ENCODE data around the gene C1RL. TPM values are rescaled to one million over a fixed set of nuclear protein-coding genes. Genes with fewer than 3 reads are reported as not detected.

C1RL gene
- total RNA-seq, 2 donors from 2014 or later, result 126 to 134 TPM

- DNase-seq (ENCODE audit: low spot score) (no peak), ATAC-seq (ENCODE audit: insufficient number of reproducible peaks, low FRiP score, low read depth) (no peak)
- no peak for TF ChIP-seq CTCF (IDR thresholded peaks at IDR 0.05)
- Histone ChIP-seq H3K9me3 (no peaks in the 10 kb centered on the region), H3K27me3 (replicated peaks; ENCODE audit: insufficient read depth) (no peaks in the 10 kb centered on the region), H3K27ac (no peak overlapping the region), H3K36me3 (no peaks in the 10 kb centered on the region), H3K4me1 (ENCODE audit: control insufficient read depth in 1 of 2, low read depth in 2 of 2) (no peaks in the 10 kb centered on the region), H3K4me3 (no peak overlapping the region)
These were observed 12.3 kb upstream of the C1RL start for GRCh38 chr12:7121324-7121723.

GRCh38 chr12:7120166-7120565 is 11.2 kb upstream of the C1RL start:
- no peaks in the 10 kb centered on the region for H3K36me3 ChIP-seq
- no peaks in the 10 kb centered on the region for H3K27me3 ChIP-seq (replicated peaks; ENCODE audit: insufficient read depth)
- ATAC-seq (ENCODE audit: insufficient number of reproducible peaks, low FRiP score, low read depth) (no peak), DNase-seq (ENCODE audit: low spot score) (no peak)
- no peak for TF ChIP-seq CTCF (IDR thresholded peaks at IDR 0.05)
- H3K27ac ChIP-seq, result no peak overlapping the region
- no peak overlapping the region for H3K4me3 ChIP-seq
- no peaks in the 10 kb centered on the region for H3K9me3 ChIP-seq
- H3K4me1 ChIP-seq (ENCODE audit: control insufficient read depth in 1 of 2, low read depth in 2 of 2), result no peaks in the 10 kb centered on the region

GRCh38 chr12:7118881-7119280 is 9.9 kb upstream of the C1RL start:
- Histone ChIP-seq H3K27me3 (replicated peaks; ENCODE audit: insufficient read depth) (no peaks in the 10 kb centered on the region), H3K27ac (no peak overlapping the region), H3K4me1 (ENCODE audit: control insufficient read depth in 1 of 2, low read depth in 2 of 2) (no peaks in the 10 kb centered on the region), H3K4me3 (no peak overlapping the region), H3K9me3 (no peaks in the 10 kb centered on the region), H3K36me3 (no peaks in the 10 kb centered on the region)
- no peak for TF ChIP-seq CTCF (IDR thresholded peaks at IDR 0.05)
- ATAC-seq (ENCODE audit: insufficient number of reproducible peaks, low FRiP score, low read depth), result no peak
- DNase-seq (ENCODE audit: low spot score), result no peak

- no peak for DNase-seq (ENCODE audit: low spot score)
- no peaks in the 10 kb centered on the region for H3K9me3 ChIP-seq
- no peaks in the 10 kb centered on the region for H3K27me3 ChIP-seq (replicated peaks; ENCODE audit: insufficient read depth)
- peaks cover 0 to 2% of the 10 kb centered on the region in 2 donors for H3K4me1 ChIP-seq (ENCODE audit: control insufficient read depth in 1 of 2, low read depth in 2 of 2)
- no peak overlapping the region for H3K27ac ChIP-seq
- no peak overlapping the region for H3K4me3 ChIP-seq
- no peaks in the 10 kb centered on the region for H3K36me3 ChIP-seq
- ATAC-seq (ENCODE audit: insufficient number of reproducible peaks, low FRiP score, low read depth), result no peak
- no peak for TF ChIP-seq CTCF (IDR thresholded peaks at IDR 0.05)
These were observed 8.7 kb upstream of the C1RL start for GRCh38 chr12:7117670-7118069.

DNA sequence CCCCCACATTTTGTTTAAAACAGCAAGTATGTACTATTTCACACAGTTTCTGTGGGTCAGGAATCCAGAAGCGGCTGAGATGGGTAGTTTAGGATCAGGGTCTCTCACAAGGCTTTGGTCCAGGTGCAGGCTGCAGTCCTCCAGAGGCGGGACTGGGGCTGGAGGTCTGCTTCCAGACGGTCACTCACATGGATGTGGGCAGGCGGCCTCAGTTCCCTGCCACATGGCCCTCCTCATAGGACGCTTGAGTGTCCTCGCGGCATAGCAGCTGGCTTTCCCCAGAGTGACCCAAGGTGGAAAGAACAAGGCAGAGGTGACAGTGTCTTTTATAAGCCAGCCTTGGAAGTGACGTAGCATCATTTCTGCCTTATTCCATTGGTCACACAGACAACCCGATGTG is 7.9 kb upstream of the C1RL start:
- ATAC-seq (ENCODE audit: insufficient number of reproducible peaks, low FRiP score, low read depth), result no peak
- no peak overlapping the region for H3K4me3 ChIP-seq
- TF ChIP-seq CTCF (IDR thresholded peaks at IDR 0.05), result no peak
- H3K27me3 ChIP-seq (replicated peaks; ENCODE audit: insufficient read depth), result no peaks in the 10 kb centered on the region
- no peaks in the 10 kb centered on the region for H3K9me3 ChIP-seq
- H3K4me1 ChIP-seq (ENCODE audit: control insufficient read depth in 1 of 2, low read depth in 2 of 2), result peaks cover 0 to 2% of the 10 kb centered on the region in 2 donors
- no peak overlapping the region for H3K27ac ChIP-seq
- no peak for DNase-seq (ENCODE audit: low spot score)
- H3K36me3 ChIP-seq, result no peaks in the 10 kb centered on the region
